Vagina (tissue), 2 donors: Measurements from ENCODE around the gene MORC1.

Source experiments
- CTCF ChIP-seq, 3 experiments: fragments of 450-650 bp in 2 of 3; fragments of 200-600 bp in 1 of 3; sonication (generic) in 1 of 3; IDR thresholded peaks; one replicate each; pipeline ENCODE4 v1.5.1; 2017 to 2019; ENCODE audit warnings: antibody characterized with exemption in 3 of 3, mild to moderate bottlenecking in 2 of 3, moderate library complexity in 2 of 3
- POLR2A ChIP-seq, 2 donors: fragments of 450-650 bp; IDR thresholded peaks; one replicate each; pipeline ENCODE4 v1.6.1; 2017; ENCODE audit warnings: antibody characterized with exemption in 2 of 2, mild to moderate bottlenecking in 2 of 2, moderate library complexity in 2 of 2
- POLR2AphosphoS5 ChIP-seq, 2 donors: sonication (generic); formaldehyde crosslinking; IDR thresholded peaks; one replicate each; pipeline ENCODE4 v1.9.0; 2017; ENCODE audit warnings: antibody characterized with exemption in 2 of 2, mild to moderate bottlenecking in 2 of 2, low read depth in 1 of 2; ENCODE audit not compliant: insufficient read depth in 1 of 2

- TF ChIP-seq CTCF (IDR thresholded peaks at IDR 0.05) (no peak), POLR2A (IDR thresholded peaks at IDR 0.05) (no peak), POLR2AphosphoS5 (IDR thresholded peaks at IDR 0.05; ENCODE audit: insufficient read depth in 1 of 2, low read depth in 1 of 2) (no peak)
Measured at GRCh38 chr3:109118584-109118983, 650 bp upstream of the MORC1 start.
